BE2C (cell line): Measurements from ENCODE around the gene PLD2.
"Not testable (repeated sequence)": the region's sequence is repeated elsewhere in the genome, so short reads cannot be mapped to it uniquely, and the experiment has no call there.

Source experiments
- DNase-seq: peaks from one replicate; pipeline ENCODE4 v3.0.0-alpha.2; 2020
- H3K27me3 ChIP-seq: fragments of 250-450 bp; sonication (Bioruptor Pico); 2 replicates; pipeline ENCODE4 v1.5.1; 2020; ENCODE audit warnings: mild to moderate bottlenecking
- H3K36me3 ChIP-seq: fragments of 250-450 bp; sonication (Bioruptor Pico); 2 replicates; pipeline ENCODE4 v1.5.1; 2020; ENCODE audit warnings: mild to moderate bottlenecking
- H3K4me1 ChIP-seq: fragments of 250-450 bp; sonication (Bioruptor Pico); 2 replicates; pipeline ENCODE4 v1.5.1; 2020
- H3K4me3 ChIP-seq: 2 replicates; pipeline ENCODE4 v1.5.1; 2011; ENCODE audit warnings: low read depth, low read length
- H3K9me3 ChIP-seq: fragments of 250-450 bp; sonication (Bioruptor Pico); 2 replicates; pipeline ENCODE4 v1.5.1; 2020
- TF ChIP-seq, protein P1 (sequence below): IDR thresholded peaks from 2 replicates; pipeline ENCODE4 v1.5.1; 2012; ENCODE audit warnings: mild to moderate bottlenecking, low read depth, low read length

The PLD2 gene

DNA sequence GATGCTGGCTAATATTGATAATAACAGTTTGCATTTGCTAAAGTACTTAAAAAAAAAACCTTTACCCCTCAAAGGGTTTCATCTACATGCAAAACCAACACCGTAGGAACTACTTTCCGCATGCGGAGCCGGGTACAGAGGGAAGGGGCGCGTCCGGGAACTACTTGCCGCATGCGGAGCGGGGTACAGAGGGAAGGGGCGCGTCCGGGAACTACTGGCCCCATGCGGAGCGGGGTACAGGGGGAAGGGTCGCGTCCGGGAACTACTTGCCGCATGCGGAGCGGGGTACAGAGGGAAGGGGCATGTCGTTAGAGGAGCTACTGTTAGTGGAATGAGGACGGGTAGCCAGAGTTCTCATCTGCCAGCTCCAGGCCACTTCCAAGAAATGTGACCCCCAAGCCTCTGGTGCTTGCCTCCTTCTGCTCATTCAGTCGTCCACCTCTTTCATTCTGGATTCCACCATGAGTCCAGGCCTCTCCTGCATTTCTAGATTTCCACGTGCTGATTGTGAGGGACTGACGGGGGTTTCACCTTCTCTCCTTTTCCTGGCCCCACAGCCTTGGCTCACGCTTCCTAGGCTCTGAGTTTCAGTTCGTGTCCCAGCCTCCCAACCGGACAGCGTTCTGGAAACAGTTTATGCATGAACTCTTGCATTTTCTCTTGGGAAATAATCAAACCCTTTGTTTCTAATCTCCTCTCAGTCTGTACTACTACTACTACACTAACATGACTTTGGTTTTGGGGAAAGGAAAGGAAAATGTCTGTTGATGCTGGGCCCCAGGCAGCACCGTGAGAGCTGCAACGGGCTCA lies 53.1 kb downstream of the PLD2 start:
- H3K4me3 ChIP-seq, result no peak overlapping the region
- no peaks in the 10 kb centered on the region for H3K36me3 ChIP-seq
- H3K27me3 ChIP-seq, result no peaks in the 10 kb centered on the region
- no peak for DNase-seq
- TF ChIP-seq, protein P1, sequence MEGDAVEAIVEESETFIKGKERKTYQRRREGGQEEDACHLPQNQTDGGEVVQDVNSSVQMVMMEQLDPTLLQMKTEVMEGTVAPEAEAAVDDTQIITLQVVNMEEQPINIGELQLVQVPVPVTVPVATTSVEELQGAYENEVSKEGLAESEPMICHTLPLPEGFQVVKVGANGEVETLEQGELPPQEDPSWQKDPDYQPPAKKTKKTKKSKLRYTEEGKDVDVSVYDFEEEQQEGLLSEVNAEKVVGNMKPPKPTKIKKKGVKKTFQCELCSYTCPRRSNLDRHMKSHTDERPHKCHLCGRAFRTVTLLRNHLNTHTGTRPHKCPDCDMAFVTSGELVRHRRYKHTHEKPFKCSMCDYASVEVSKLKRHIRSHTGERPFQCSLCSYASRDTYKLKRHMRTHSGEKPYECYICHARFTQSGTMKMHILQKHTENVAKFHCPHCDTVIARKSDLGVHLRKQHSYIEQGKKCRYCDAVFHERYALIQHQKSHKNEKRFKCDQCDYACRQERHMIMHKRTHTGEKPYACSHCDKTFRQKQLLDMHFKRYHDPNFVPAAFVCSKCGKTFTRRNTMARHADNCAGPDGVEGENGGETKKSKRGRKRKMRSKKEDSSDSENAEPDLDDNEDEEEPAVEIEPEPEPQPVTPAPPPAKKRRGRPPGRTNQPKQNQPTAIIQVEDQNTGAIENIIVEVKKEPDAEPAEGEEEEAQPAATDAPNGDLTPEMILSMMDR, result no peak
- H3K4me1 ChIP-seq, result no peaks in the 10 kb centered on the region
- no peaks in the 10 kb centered on the region for H3K9me3 ChIP-seq

DNA sequence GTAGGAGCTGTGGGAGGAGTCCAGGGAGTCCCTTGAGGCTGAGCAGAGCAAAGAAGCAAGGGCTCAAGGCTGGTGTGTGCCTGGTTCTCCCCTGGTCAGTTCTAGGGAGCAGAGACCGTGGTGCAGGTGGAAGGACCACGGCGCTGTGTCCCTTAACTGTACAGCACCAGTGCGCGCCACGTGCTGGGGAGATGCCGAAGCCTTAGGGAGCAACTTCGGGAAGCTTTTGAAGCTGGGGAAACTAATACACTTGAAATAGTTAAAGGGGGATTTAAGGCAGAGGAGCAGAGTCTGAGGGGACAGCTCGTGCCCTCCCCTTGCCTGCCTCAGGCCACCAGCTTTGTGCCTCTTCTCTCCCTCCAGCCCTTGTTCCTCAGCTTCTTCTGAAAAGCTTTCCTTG lies 53.7 kb downstream of the PLD2 start:
- H3K27me3 ChIP-seq, result no peaks in the 10 kb centered on the region
- TF ChIP-seq, protein P1, result no peak
- no peaks in the 10 kb centered on the region for H3K36me3 ChIP-seq

DNA sequence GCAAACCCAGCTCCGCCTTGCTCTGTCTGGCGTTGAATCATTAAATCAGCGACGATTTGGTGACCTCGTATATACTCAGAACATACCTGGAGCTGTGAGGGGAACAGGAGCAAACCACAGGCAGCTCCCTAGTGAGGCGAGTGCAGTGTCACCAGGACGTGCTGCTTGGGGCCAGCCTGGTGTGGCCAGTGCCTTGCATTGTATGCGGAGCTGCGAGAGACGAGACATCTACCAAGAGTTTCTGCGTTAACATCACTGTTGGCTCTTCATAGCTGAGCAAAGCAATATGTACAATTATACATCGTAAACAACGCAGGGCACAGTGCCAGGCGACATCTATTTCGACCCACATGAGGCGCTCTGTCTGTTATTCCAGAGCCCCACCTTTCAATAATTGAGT lies 54.1 kb downstream of the PLD2 start:
- TF ChIP-seq, protein P1, result no peak
- Histone ChIP-seq H3K4me3 (no peak overlapping the region), H3K4me1 (no peaks in the 10 kb centered on the region)

More for the DNA sequence above, 53.7 kb downstream of the PLD2 start:
- Histone ChIP-seq H3K4me3 (no peak overlapping the region), H3K9me3 (no peaks in the 10 kb centered on the region), H3K4me1 (no peaks in the 10 kb centered on the region)
- no peak for DNase-seq

DNA sequence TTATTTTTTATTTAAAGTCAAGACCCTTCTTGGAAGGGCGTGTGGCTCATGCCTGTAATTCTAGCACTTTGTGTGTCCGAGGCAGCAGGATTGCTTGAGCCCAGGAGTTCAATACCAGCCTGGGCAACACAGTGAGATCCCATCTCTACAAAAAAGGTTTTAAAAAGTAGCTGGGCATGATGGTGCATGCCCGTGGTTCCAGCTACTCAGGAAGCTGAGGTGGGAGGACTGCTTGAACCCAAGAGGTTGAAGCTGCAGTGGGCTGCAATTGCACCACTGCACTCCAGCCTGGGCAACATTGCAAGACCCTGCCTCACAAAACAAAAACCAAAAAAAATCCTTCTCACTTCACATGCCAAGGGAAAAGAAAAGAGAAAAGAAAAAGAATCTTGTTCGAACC lies 55.8 kb downstream of the PLD2 start:
- H3K9me3 ChIP-seq, result no peaks in the 10 kb centered on the region
- no peaks in the 10 kb centered on the region for H3K27me3 ChIP-seq
- TF ChIP-seq, protein P1, result no peak
- DNase-seq, result no peak
- no peaks in the 10 kb centered on the region for H3K4me1 ChIP-seq
- no peaks in the 10 kb centered on the region for H3K36me3 ChIP-seq
- H3K4me3 ChIP-seq, result no peak overlapping the region

More for the DNA sequence above, 54.1 kb downstream of the PLD2 start:
- Histone ChIP-seq H3K9me3 (no peaks in the 10 kb centered on the region), H3K27me3 (no peaks in the 10 kb centered on the region), H3K36me3 (no peaks in the 10 kb centered on the region)
- DNase-seq, result no peak

DNA sequence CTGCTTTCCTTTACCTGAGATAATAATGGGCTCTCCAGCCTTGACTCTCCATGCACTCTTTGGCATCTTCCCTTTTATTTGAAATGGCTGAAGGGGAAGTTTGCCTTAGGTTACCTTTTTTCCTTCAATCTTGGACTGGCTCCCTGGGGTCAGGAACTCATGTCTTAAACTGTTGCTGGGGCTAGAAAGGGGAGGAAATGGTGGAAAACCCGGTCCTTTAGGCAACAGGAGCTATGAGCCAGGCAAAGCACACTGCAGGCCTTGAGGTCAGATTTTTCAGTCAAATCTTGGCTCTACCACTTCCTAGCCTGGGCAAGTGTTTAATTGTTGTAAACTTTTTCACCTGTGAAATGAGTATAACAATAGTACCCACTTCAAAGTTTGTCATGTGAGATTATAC lies 56.4 kb downstream of the PLD2 start:
- Histone ChIP-seq H3K4me1 (no peaks in the 10 kb centered on the region), H3K36me3 (no peaks in the 10 kb centered on the region), H3K4me3 (no peak overlapping the region), H3K9me3 (no peaks in the 10 kb centered on the region), H3K27me3 (no peaks in the 10 kb centered on the region)
- TF ChIP-seq, protein P1, result no peak
- DNase-seq, result no peak

DNA sequence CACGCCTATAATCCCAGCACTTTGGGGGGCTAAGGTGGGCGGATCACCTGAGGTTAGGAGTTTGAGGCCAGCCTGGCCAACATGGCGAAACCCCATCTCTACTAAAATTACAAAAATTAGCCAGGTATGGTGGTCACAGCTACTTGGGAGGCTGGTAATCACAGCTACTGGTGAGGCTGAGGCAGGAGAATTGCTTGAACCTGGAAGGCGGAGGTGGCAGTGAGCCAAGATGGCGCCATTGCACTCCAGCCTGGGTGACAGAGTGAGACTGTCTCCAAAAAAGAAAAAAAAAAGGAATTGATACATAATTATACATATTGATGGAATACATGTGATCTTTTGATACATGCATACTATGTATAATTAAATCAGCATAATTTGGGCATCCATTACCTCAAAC lies 60.6 kb downstream of the PLD2 start:
- not testable (repeated sequence) for H3K27me3 ChIP-seq, H3K36me3 ChIP-seq, DNase-seq, H3K9me3 ChIP-seq, H3K4me3 ChIP-seq, H3K4me1 ChIP-seq

DNA sequence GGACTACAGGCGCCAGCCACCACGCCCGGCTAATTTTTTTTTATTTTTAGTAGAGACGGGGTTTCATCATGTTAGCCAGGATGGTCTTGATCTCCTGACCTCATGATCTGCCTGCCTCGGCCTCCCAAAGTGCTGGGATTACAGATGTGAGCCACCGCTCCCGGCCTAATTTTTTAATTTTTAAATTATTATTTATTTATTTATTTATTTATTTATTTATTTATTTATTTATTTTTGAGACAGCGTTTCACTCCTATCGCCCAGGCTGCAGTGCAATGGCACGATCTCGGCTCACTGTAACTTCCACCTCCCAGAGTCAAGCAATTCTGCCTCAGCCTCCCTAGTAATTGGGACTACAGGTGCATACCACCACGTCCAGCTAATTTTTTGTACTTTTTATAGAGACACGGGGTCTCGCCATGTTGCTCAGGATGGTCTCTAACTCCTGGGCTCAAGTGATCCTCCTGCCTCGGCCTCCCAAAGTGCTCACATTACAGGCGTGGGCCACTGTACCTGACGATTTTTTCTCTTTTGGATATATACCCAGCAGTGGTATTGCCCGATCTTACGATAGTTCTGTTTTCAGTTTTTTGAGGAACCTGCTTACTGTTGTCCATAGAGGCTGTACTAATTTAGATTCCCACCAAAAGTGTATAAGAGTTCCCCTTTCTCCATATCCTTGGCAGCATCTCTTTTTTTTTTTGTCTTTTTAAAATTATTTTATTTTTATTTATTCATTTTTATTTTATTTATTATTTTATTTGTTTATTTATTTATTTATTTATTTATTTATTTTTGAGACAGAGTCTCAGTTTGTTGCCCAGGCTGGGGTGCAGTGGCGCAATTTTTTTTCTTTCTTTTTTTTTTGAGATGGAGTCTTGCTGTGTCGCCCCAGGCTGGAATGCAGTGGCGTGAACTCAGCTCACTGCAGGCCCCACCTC lies 62.4 kb downstream of the PLD2 start:
- not testable (repeated sequence) for DNase-seq, H3K36me3 ChIP-seq, H3K9me3 ChIP-seq, H3K4me1 ChIP-seq, H3K4me3 ChIP-seq, H3K27me3 ChIP-seq
